IPS-NIHi7 (cell line): Measurements from ENCODE around the gene MKKS.

Experiments used
- DNase-seq: peaks from one replicate; pipeline ENCODE4 v3.0.0; 2012; ENCODE audit warnings: mixed read lengths; ENCODE audit errors: extremely low spot score

The MKKS gene

DNA sequence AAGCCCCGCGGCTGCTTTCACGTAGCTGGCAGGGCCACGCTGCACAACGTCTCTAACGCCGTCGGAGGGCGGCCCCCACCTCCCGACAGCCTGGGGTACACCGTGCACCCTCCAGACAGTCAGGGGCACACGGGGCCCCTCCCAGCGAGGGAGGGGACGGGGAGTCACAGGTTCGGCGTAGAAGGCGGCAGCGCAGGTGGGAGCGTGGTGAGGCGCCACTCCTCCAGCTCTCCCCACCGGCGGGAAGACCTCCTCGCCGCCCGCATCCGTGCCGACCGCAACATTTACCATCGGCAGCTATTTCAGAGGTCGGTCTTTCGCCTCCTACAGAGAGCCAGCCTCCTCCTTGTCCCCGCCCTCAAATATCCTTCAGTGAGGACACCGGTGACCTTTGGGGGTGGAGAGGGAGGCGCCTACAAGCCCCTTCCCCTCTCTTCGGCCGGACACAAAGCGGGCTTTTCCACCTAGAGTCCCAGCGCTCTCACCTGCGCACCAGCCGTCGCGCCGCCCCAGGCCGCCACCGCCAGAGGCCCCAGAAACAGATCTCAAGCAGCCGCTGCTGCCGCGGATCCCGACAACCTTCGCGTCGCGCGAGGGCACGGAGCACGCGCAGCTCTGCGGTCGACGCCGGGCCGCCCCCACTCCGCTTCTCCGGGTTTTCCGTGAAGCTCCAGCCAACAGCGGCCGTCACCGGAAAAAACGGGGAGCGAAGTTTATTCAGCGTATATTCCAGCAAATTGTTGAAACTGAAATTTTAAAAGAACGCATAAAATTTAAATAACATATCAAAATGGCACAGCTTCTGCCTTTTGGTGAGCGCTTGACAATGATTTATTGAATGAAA is at the start of gene MKKS:
Gene MKKS, minus strand, starts transcription at position 600 of the 844 bp plus-strand sequence. CDS start 20,708 bp downstream, outside the sequence.
- DNase-seq = peak; percentile 83

GRCh38 chr20:10483691-10484090 is 49.7 kb upstream of the MKKS start:
- no peak for DNase-seq

DNA sequence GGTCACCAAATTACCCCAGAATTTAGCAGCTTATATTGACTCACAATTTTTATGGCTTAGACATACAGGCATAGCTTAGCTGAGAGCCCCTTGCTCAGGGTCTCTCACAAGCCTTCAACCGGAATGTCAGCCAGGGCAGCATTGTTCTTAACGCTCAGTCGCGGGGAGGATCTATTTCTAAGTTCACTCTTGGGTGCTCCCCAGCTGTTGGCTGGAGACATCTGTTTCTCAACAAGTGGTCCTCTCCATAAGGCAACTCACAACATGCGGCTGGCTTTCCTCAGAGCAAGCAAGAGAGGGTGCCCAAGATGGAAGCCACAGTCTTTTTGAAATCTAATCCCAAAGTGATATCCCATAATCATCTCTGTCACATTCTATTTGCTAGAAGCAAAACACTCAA is 47.7 kb upstream of the MKKS start:
- DNase-seq = no peak

DNA sequence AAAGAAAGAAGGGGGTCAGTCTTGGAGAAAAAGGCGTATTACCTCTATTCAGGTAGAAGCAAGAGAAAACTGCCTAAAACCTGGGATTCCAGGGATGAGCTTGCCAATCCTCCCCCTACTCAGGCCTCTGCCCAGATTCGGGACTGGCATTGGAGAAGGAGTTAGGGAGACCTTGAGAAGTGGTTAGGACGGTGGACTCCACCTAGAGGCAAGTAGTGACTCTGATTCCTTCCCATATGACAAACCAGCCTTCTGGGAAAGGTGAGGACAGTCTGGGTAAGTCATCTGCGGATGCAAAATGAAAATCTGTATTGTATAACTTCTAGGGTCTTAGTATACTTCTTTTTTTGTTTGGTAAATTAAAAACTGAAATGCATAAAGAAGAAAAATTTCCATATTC is 44.9 kb upstream of the MKKS start:
- DNase-seq = peak; percentile 20

DNA sequence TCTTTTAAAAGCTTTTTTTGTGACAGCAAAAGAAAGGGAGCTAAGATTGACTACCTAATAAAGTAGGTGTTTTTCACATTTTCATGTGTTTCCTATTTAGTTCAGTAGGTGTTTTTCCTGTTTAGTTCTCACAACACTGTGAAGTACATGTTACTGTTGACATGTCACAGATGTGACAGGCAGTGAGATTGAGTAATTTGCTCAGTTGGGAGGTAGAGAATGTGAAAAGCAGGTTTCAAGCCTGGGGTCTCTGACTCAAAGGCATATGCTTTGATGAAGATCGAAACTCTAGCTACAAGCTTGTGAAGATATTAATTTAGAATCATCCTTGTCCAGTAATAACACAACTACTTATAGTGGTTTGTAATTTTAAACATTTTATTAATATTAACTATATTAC is 44.2 kb upstream of the MKKS start:
- no peak for DNase-seq

GRCh38 chr20:10476319-10476724 is 42.3 kb upstream of the MKKS start:
- DNase-seq = no peak

- no peak for DNase-seq
Observed at GRCh38 chr20:10475225-10475624, 41.2 kb upstream of the MKKS start.

DNA sequence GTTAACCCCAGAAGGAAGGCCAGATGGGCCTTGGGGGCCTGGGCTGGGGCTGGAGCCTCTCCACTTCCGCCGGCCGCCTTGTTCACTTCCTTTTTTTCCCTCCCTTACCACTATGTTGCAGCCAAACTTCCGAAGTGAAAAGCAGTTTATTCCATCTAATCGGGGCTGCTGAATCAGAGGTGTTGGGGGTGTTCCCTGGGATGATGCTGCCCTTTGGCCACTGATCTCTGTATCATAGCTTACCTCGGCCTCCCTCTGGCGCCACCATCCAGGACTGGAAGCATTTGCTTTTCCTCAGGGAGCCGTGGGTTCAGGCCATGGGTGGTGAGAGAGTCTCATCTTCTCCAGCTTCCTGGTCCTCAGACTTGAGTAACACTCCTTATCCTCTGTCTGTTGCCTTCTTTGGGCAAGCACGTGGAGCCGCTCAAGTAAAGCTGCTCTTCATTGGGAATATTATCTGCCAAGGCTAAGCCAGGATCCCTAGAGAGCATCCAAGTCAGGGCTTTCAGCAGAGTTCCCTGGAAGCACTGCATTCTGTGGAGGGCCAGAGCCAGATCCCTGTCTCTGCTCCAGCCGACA is 40.7 kb upstream of the MKKS start:
- DNase-seq = no peak

DNA sequence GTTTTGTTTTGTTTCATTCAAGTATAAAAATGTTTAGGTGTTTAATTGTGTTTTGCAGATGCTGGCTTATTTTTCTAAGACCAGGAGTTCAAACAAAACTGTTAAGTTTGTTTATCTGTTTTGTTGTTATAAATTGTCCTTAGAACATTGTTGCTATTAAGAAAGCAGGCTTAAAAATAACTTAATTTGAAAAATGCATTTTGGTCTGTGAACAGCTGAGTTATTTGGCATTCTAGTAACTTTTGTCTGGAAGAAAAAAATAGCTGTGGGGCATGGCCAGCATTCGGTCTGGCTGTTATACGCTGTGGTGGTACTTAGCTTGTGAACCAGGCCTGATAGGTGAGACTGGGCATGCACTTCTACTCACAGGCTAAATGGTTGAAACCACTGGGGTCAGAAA is 38.8 kb upstream of the MKKS start:
- no peak for DNase-seq

GRCh38 chr20:10470276-10470675 is 36.3 kb upstream of the MKKS start:
- DNase-seq = no peak

DNA sequence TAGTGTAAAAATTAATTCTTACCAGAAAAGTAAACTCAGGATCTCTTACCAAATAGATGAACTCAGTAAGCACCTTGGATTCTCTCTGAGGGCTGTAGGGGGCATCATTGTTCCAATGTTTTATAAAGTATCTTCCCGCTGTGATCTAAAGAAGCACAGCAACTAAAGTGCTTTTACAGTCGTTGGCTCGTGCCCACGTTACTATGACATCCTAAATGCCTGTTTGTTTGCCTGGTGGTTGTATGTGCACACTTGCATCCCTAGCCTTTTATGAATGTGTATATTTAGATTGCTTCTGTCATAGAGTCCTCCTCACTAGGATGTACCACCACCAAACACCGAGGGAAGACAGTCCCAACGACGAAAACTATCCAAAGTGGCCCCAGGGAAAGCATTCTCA is 35.6 kb upstream of the MKKS start:
- peak; percentile 63 for DNase-seq

- no peak for DNase-seq
Observed at GRCh38 chr20:10469056-10469455, 35.0 kb upstream of the MKKS start.

DNA sequence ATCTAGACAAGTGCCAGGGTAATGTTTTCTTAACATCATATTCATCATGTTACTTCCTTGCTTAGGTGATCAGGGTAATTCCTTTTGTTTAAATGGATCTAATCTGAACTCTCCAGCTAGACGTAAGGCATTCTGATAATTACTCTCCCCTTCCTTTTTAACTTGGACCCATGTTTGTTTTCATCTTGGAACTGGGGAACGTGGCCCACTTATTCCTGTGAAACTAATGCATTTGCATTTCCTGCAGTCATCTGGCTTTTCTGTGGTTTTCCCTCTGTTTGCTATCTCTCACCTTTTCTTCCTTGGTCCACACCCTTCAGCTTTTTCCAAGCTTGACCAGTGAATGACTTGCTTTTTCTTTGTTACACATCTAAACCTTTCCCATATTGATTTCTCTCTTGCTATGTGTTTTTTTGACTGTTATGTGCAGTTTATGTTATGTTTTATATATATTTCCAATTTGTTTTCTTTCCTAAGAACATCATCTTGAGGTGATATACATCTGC is 34.4 kb upstream of the MKKS start:
- no peak for DNase-seq

DNA sequence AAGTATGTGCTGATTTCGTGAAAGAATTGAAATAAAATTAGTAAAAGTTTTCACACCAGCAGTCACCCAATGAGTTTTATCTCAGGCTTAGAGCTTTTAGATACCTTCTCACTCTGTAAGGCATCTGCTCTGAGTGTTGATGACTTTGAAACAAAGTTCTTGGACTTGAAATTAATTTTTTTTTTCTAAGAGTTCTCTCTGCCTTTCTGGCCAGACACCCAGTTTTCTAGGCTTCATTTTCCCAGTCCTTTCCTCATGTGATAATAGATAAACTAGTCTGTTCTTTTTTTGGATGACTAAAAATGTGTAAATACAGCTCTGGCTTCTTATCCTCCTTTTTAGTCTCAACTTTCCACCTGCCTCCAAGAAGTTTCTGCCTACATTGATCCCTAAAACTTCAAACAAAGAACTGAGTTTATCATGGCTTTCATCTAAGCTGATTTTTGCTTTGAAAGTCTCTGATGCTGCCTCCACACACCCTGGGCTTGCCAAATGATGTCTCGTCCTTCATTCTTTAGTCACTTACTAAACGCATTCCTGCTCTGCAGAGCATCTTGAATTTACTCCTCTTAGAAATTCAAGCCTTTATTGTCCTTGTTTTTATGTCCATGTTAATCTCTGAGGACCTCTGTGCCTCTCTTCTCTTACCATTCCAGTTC is 33.8 kb upstream of the MKKS start:
- no peak for DNase-seq

DNA sequence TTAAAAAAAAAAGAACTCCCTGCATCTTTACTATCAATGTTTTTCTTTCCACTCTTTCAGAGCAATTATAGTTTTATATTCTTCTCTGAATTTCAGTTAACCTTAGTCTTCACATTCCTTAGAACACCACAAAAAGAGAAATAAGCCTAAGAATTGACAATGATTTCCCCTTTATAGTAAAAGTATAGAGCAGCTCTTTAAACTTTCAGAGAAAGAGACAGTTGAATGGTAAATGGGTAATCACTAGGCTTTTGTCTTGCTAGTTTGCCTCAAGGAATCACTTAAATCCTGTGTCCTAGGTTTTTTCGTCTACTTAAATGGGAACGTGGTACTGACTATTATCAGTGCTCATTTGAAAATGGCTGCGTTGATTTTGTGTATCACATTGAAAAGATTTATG is 32.8 kb upstream of the MKKS start:
- DNase-seq = no peak

- peak; percentile 63 for DNase-seq
Observed at GRCh38 chr20:10466325-10466724, 32.3 kb upstream of the MKKS start.

- no peak for DNase-seq
Observed at GRCh38 chr20:10465135-10465534, 31.1 kb upstream of the MKKS start.

- DNase-seq = no peak
Observed at GRCh38 chr20:10463622-10464021, 29.6 kb upstream of the MKKS start.

GRCh38 chr20:10462516-10462915 is 28.5 kb upstream of the MKKS start:
- DNase-seq = no peak

DNA sequence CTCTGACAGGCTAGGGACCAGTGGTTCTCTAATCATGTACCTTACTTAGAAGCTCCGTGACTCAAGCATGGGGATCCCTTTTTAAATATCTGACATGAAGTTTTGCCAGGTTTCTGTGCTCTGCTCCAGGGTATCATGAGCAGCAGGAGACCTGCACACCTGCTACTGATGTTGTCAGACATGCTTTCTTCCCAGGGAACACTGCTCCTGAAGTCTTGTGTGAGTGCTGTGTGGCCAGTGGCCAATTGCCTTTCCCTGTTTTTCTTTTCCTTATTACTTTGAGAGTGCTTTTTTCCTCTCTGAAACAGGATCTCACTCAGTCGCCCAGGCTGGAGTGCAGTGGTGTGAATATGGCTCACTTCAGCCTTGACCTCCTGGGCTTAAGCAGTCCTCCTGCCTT is 27.5 kb upstream of the MKKS start:
- DNase-seq = no peak

DNA sequence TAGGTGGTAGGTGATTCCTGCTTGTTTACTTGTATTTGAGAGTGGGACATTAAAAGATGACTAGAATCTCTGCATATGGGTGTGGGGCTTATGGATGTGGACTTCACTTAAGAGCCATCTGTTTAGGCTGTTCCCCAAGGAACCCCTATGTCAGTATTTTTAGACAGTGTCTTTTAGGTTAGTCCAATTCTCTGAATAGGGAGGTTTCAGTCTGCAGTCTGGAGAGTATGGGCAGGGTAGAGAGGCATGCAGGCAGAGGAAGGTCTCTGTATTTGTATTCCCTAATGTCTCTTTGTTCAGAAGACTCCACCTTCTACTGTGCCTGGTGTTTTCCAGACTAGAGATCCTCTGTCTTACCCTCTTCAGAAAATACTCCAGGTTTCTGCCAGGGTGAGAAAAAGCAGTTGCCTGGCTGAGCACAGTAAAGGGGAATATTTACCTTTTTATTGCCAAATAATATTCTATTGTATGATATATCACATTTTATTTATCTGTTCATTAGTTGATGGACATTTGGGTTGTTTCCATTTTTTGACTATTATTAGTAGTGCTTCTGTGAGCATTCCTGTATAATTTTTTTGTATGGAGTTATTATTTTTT is 20.2 kb upstream of the MKKS start:
- DNase-seq = no peak

DNA sequence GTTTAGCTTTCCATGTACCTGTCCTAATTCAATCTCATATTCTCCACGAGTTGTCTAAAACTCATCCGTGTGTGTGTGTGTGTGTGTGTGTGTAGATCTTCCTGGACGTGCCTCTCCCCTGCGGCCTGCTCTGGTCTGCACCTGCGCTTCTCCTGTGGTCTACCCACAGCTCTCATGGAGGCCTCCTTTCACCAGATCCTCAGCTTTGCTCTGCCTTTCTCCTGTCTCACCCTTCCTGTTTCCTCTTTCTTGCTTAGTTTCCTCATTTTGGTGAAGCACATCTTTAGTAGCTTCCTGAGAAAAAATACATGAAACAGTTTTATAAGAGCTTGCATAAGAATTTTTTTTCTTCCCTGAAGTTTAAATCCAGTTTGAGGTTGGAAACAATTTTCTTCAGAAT is 19.2 kb upstream of the MKKS start:
- no peak for DNase-seq
